Fibroblast of lung (primary cell): ENCODE results near the gene PCDH9.

Experiments used
- EZH2 ChIP-seq: IDR thresholded peaks from 2 replicates; pipeline ENCODE4 v1.5.1; 2012; ENCODE audit warnings: low read length, control low read depth, mild to moderate bottlenecking; ENCODE audit errors: missing control alignments
- TF ChIP-seq, protein P1 (sequence below), 2 donors: IDR thresholded peaks in 1 of 2; conservative IDR thresholded peaks in 1 of 2; 1 replicate in 1 of 2; 2 replicates in 1 of 2; pipeline ENCODE4 v1.5.1; 2011 to 2012; ENCODE audit warnings: low read length in 2 of 2, control low read depth in 1 of 2, inconsistent platforms in 1 of 2, low read depth in 1 of 2, mild to moderate bottlenecking in 1 of 2

- TF ChIP-seq, protein P1, sequence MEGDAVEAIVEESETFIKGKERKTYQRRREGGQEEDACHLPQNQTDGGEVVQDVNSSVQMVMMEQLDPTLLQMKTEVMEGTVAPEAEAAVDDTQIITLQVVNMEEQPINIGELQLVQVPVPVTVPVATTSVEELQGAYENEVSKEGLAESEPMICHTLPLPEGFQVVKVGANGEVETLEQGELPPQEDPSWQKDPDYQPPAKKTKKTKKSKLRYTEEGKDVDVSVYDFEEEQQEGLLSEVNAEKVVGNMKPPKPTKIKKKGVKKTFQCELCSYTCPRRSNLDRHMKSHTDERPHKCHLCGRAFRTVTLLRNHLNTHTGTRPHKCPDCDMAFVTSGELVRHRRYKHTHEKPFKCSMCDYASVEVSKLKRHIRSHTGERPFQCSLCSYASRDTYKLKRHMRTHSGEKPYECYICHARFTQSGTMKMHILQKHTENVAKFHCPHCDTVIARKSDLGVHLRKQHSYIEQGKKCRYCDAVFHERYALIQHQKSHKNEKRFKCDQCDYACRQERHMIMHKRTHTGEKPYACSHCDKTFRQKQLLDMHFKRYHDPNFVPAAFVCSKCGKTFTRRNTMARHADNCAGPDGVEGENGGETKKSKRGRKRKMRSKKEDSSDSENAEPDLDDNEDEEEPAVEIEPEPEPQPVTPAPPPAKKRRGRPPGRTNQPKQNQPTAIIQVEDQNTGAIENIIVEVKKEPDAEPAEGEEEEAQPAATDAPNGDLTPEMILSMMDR (conservative IDR thresholded peaks at IDR 0.05 in 1 of 2, IDR thresholded peaks at IDR 0.05 in 1 of 2; ENCODE audit: low read depth in 1 of 2, low read length in 2 of 2) = no peak
- no peak for TF ChIP-seq EZH2
These were observed 954.7 kb downstream of the PCDH9 start for GRCh38 chr13:66275416-66275815.
